MG63 (cell line): ENCODE data around the gene GSTK1. TPM values are rescaled to one million over a fixed set of nuclear protein-coding genes. Genes with fewer than 3 reads are reported as not detected.
"Not testable (repeated sequence)": the region's sequence is repeated elsewhere in the genome, so short reads cannot be mapped to it uniquely, and the experiment has no call there.

Source experiments
- DNase-seq: peaks from one replicate; pipeline ENCODE4 v3.0.0-alpha.2; 2020
- H3K27me3 ChIP-seq: fragments of 250-450 bp; sonication (Bioruptor Pico); 2 replicates; pipeline ENCODE4 v1.5.1; 2020; ENCODE audit warnings: mild to moderate bottlenecking, moderate library complexity
- H3K36me3 ChIP-seq: fragments of 250-450 bp; sonication (Bioruptor Pico); 2 replicates; pipeline ENCODE4 v1.5.1; 2020; ENCODE audit warnings: mild to moderate bottlenecking, moderate library complexity
- H3K4me3 ChIP-seq: fragments of 250-450 bp; sonication (Bioruptor Pico); 2 replicates; pipeline ENCODE4 v1.5.1; 2020; ENCODE audit warnings: mild to moderate bottlenecking, moderate library complexity
- H3K9me3 ChIP-seq: fragments of 250-450 bp; sonication (Bioruptor Pico); 2 replicates; pipeline ENCODE4 v1.5.1; 2020; ENCODE audit warnings: mild to moderate bottlenecking, moderate library complexity
- total RNA-seq: library from RNA; depleted of rRNA; stranded (reverse); fragments of >200 nt; shearing (Covaris generic); gene quantifications from 2 replicates; pipeline ENCODE4 v1.2.3, GENCODE V29; 2014; ENCODE audit warnings: low replicate concordance

GSTK1 gene
- total RNA-seq, 1 experiment from 2014 or later, result 47.3 TPM

DNA sequence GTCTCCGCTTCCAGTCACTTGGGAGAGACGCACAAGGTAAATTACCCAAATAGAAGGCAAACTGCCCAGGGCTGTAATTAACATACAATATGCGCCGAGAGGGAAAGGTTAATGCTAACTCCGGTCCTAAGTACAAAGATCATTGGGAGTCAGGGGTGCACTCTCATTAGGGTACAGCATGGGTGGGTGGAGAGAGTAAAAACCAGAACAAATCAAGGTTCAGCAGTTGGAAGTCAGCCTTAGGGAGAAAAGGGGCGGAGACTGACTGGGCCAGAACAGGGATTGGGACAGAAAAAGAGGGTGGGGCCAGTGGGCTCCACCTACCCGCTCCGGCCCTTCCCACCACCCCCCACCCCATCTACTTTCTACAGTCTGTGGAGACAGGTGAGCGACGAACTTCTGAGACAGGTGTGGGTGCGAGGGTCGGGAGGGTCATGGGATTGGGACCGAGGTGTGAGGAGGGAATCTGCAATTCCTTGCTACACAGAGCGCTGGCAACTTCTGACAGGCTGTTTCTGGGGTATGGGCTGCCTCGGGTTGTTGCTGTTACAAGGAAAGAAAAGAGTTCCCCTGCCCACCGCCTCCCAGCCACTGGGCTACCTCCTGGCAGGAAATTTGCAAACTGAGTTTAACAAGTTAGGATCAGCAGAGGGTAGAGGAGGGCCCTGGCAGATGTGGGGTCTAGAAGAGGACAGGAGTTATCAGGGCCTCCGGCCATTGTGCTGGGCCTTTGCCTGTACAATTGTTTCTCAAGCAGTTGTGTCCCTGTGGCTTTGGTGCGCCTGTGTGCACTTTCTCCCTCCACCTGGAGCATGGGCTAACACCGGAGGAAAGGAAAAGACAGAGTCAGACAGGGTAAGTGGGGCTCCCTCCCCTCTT, 21.6 kb downstream of the GSTK1 start, which contains the start of gene TMEM139:
TSS of gene TMEM139 (plus strand) at position 368 of the 879 bp plus-strand sequence. CDS start 1,000 bp downstream, outside the sequence.
- H3K27me3 ChIP-seq, result no peaks in the 10 kb centered on the region
- DNase-seq, result no peak
- H3K36me3 ChIP-seq, result no peaks in the 10 kb centered on the region; the same call in 1 of the 2 replicates
- no peak within 1 kb of the TSS for H3K4me3 ChIP-seq
- H3K9me3 ChIP-seq, result peaks cover 5% of the 10 kb centered on the region; the same call in 1 of the 2 replicates

DNA sequence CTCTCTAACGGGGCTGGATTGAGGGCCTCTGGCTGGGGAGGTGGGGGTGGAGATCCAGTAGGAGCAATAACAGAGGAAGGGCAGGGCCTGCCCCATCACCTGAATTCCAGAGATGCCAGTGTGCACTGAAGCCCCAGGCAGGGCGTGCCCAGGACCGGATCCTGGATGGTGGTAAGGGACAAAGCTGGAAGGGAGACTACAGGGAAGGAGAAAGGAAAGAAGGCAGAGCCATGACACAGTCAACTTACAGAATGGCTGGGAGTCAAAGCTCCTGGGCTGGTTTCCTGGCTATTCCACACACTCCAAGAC, 22.2 kb downstream of the GSTK1 start:
- DNase-seq, result no peak

DNA sequence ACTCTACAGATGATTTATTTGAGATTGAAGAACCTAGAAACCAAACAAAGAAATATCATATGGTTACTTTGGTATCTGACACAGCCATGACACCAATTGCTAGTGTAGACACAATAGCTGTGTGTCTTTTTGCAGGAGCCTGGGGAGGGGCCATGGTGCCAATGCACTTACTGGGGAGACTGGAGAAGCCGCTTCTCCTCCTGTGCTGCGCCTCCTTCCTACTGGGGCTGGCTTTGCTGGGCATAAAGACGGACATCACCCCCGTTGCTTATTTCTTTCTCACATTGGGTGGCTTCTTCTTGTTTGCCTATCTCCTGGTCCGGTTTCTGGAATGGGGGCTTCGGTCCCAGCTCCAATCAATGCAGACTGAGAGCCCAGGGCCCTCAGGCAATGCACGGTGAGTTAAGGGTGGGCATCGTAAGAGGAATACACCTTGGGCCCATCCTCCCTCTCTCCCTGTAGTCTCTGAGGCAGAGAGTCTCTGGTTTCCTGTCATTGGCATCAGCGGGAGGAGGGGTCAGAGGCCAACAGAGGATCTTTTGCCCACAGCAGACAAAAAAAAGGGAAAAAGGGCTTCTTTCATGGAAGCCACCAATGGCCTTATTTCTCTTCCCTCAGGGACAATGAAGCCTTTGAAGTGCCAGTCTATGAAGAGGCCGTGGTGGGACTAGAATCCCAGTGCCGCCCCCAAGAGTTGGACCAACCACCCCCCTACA, 22.7 kb downstream of the GSTK1 start:
- no peaks in the 10 kb centered on the region for H3K27me3 ChIP-seq
- H3K9me3 ChIP-seq, result peaks cover 5% of the 10 kb centered on the region; the same call in 1 of the 2 replicates
- DNase-seq, result no peak
- H3K36me3 ChIP-seq, result peaks cover 5% of the 10 kb centered on the region
- H3K4me3 ChIP-seq, result no peak overlapping the region

More for the DNA sequence above, 22.2 kb downstream of the GSTK1 start:
- H3K27me3 ChIP-seq, result no peaks in the 10 kb centered on the region
- H3K36me3 ChIP-seq, result peaks cover 2% of the 10 kb centered on the region
- peaks cover 5% of the 10 kb centered on the region; the same call in 1 of the 2 replicates for H3K9me3 ChIP-seq
- no peak overlapping the region for H3K4me3 ChIP-seq

DNA sequence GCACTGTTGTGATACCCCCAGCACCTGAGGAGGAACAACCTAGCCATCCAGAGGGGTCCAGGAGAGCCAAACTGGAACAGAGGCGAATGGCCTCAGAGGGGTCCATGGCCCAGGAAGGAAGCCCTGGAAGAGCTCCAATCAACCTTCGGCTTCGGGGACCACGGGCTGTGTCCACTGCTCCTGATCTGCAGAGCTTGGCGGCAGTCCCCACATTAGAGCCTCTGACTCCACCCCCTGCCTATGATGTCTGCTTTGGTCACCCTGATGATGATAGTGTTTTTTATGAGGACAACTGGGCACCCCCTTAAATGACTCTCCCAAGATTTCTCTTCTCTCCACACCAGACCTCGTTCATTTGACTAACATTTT, 23.3 kb downstream of the GSTK1 start:
- peaks cover 5% of the 10 kb centered on the region for H3K36me3 ChIP-seq
- H3K4me3 ChIP-seq, result no peak overlapping the region
- peaks cover 5% of the 10 kb centered on the region; the same call in 1 of the 2 replicates for H3K9me3 ChIP-seq
- no peaks in the 10 kb centered on the region for H3K27me3 ChIP-seq
- DNase-seq, result no peak

DNA sequence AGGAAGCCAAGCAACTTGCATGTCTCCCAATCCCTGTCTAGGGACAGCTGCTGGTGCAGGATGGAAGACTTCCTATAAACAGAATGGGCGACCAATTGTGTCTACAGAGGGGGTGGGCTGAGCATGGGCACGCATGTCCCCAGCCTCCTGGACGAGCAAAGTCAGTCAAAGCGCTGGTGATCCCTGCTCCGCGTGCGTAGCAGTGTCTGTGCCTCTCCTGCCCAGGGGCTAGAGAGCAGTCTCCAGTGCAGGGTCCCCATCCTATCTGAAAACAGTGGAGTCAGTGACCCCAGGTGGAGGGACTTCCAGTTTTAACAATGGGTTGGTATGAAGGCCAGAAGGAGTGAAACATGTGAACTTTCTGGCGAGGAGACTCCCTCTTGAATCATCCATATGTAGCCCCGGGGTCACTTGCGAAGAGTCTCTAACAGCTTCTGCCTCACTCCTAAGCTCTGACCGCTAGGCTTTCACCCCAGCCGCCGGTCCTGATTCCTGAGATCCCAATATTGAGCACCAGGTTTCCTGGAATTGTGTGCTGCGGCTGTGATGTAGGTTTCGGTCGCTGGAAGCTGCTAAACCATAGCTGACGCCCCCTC, 24.2 kb downstream of the GSTK1 start:
- Histone ChIP-seq H3K36me3 (peaks cover 9% of the 10 kb centered on the region), H3K27me3 (no peaks in the 10 kb centered on the region), H3K4me3 (peak overlapping the region; percentile 91), H3K9me3 (peaks cover 5% of the 10 kb centered on the region; the same call in 1 of the 2 replicates)
- DNase-seq, result no peak

DNA sequence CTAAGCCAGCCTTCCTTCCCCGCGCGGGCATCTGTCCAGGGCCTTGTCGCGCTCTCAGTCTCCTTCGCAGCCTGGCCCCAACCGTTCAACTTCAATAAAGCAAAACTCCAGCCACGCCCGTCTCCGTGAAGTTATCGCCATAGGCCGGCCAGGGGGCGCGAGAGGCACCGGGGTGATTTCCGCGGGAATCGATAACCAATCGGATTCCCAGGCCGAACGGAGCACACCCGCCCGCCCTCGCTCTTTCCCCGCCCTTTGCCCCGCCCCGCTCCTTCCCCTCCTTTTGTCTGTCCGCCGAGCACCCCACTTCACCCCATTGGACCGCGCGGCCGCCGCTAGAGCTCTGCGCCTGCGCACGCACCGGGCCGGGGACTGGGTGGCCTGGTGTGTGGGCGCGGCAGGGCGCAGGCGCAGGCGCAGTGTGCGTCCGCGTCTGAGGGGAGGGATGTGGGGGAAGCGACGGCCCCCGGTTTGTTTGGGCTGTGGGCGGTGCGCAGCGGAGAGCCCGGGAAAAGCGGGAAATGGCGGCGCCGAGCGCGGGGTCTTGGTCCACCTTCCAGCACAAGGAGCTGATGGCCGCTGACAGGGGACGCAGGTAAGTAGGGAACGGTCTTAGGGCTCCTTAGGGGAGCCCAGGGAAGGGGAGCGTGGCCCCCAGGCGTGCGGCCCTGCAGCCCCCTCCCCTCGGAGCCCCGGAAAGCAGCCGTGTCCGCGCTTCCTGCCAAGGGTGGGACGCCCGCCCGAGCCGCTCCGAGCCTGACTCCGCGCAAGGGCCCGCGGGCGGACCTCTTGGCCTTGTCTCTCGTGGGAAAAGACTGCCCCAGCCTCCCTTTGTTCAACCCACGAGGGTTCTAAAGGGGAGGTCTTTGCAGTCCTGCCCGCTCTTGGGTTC, 24.9 kb downstream of the GSTK1 start, which contains the start of gene CASP2:
TSS of gene CASP2 (plus strand) at position 417 of the 892 bp plus-strand sequence. CDS start at position 522, 105 bp downstream.
- Histone ChIP-seq H3K36me3 (peaks cover 9% of the 10 kb centered on the region), H3K4me3 (peak within 1 kb of the TSS; percentile 91), H3K27me3 (no peaks in the 10 kb centered on the region), H3K9me3 (peaks cover 5% of the 10 kb centered on the region; the same call in 1 of the 2 replicates)
- DNase-seq, result peak; percentile 94

DNA sequence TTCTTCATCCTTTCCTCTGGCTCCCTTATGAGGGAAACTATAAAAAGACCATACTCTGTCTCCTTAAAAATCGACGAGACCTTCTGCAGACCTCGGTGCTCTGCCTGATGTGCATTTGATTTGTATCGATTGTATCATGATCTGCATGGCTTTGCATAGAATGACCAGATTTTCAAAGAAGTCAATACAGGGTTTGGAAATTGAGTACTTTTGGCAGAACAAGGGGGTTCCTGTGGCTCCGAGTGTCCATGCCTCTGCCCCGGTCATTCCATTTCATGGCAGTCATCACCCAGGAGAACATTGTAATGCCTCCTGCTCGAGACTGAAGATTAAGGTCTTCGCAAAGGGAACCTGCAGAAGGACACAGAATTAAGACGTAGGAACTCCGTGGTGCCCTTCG, 25.6 kb downstream of the GSTK1 start:
- Histone ChIP-seq H3K27me3 (no peaks in the 10 kb centered on the region), H3K9me3 (peaks cover 5% of the 10 kb centered on the region; the same call in 1 of the 2 replicates), H3K4me3 (peak overlapping the region; percentile 91), H3K36me3 (peaks cover 12% of the 10 kb centered on the region)
- no peak for DNase-seq

DNA sequence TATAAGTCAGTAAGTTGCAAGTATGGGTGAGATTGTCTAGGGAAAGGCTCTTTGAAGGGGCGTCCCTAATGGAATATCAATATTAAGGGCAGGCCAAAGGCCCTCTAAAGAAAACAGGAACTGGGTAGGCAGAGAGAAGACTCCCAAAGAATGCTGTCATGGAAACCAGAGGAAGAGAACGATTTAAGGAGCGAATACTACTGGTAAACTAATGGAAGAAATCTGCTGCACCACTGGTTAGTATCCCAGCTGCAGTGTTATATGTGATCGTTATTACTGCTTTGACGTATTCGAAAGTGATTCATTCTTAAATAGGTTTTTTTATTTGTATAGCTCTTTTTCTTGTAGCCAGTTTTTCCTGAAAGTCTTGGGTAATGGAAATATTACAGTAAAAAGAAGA, 26.2 kb downstream of the GSTK1 start:
- peaks cover 5% of the 10 kb centered on the region; the same call in 1 of the 2 replicates for H3K9me3 ChIP-seq
- no peaks in the 10 kb centered on the region for H3K27me3 ChIP-seq
- H3K4me3 ChIP-seq, result peak overlapping the region; percentile 91
- no peak for DNase-seq
- H3K36me3 ChIP-seq, result peaks cover 17% of the 10 kb centered on the region

DNA sequence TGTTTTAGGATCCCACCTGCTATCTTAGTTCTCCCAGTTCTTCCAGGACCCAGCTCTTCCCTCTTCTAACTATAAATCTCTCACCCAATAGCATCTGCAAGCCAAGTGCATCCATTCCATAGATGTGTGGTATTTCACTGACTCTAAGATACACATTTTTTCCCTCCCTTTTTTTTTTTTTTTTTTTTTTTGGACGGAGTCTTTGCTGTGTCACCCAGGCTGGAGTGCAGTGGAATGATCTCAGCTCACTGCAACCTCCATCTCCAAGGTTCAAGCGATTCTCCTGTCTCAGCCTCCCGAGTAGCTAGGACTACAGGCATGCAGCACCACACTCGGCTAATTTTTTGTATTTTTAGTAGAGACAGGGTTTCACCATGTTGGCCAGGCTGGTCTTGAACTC, 26.6 kb downstream of the GSTK1 start:
- not testable (repeated sequence) for H3K9me3 ChIP-seq, DNase-seq, H3K27me3 ChIP-seq
- Histone ChIP-seq H3K36me3 (peaks cover 19% of the 10 kb centered on the region), H3K4me3 (peak overlapping the region; percentile 91)

DNA sequence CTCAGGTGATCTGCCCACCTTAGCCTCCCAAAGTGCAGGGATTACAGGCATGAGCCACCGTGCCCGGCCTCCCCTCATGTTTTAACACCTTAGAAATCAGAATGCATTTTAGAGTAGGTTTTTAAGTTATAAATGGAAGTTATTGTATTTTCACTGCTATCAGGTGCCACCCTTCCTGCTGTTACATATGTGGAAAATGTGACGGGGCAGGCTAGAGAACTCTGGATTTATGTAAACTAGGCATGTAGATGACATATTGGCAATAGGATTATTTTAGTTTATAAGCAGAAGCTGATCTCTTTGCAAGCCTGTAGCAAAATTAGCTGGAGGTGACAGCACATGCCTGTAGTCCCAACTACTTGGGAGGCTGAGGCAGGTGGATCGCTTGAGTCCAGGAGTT, 27.1 kb downstream of the GSTK1 start:
- H3K9me3 ChIP-seq, result peaks cover 5% of the 10 kb centered on the region; the same call in 1 of the 2 replicates
- H3K4me3 ChIP-seq, result no peak overlapping the region
- no peaks in the 10 kb centered on the region for H3K27me3 ChIP-seq
- peaks cover 20% of the 10 kb centered on the region for H3K36me3 ChIP-seq
- DNase-seq, result no peak

DNA sequence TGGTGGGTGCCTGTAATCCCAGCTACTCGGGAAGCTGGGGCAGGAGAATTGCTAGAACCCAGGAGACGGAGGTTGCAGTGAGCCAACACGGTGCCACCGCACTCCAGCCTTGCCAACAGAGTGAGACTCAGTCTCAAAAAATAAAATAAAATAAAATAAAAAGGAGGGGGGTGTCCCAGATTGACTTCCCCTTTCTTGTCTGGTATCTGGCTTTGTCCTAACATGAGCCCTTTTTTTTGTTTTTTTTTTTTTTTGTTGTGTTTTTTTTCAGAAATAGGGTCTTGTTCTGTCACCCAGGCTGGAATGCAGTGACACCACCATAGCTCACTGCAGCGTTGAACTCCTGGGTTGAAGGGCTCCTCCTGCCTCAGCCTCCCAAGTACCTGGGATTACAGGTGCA, 29.6 kb downstream of the GSTK1 start:
- H3K27me3 ChIP-seq, result no peaks in the 10 kb centered on the region
- peaks cover 34% of the 10 kb centered on the region for H3K36me3 ChIP-seq
- H3K9me3 ChIP-seq, result no peaks in the 10 kb centered on the region
- no peak for DNase-seq
- H3K4me3 ChIP-seq, result no peak overlapping the region

DNA sequence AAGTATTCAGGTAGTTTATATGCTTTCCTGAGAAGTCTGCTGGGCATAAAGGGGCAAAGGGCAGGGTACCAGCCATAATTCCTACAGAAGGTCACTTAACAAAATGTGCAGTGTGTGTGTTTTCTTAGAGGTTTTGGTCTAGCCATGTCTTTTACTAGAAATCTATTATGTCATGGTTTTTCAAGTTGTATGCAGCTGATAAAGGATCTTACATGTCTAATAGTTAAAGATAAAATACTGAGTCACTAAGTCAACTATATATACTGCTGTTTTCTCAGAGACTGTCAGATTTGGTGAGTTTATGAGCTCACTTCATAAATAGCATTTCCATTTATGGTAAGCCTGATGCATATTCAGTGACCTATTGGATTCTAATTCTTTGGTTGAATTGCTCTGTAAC, 32.6 kb downstream of the GSTK1 start:
- peaks cover 46% of the 10 kb centered on the region for H3K36me3 ChIP-seq

DNA sequence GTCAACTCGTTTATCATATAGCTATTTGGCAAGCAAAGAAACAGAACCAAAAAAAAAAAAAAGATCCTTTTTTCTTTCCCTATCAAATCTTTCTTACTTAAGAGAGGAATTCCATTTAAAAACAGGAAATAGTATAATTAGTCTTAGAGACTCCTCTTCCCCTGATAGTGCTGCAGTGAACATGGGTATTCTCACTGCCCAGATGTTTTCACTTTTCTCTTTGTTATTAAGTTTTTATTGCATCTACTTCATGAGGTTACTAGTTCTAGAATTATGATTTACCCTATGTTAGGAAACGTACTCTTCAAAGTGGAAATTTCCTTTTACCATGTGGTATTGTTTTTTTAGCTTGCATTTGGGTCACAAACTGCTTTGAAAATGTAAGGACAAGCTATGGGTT, 33.4 kb downstream of the GSTK1 start:
- no peaks in the 10 kb centered on the region for H3K9me3 ChIP-seq
- no peak overlapping the region for H3K4me3 ChIP-seq
- DNase-seq, result no peak
- no peaks in the 10 kb centered on the region for H3K27me3 ChIP-seq
- peaks cover 48% of the 10 kb centered on the region for H3K36me3 ChIP-seq

More for the DNA sequence above, 32.6 kb downstream of the GSTK1 start:
- Histone ChIP-seq H3K27me3 (no peaks in the 10 kb centered on the region), H3K9me3 (no peaks in the 10 kb centered on the region), H3K4me3 (no peak overlapping the region)
- no peak for DNase-seq

DNA sequence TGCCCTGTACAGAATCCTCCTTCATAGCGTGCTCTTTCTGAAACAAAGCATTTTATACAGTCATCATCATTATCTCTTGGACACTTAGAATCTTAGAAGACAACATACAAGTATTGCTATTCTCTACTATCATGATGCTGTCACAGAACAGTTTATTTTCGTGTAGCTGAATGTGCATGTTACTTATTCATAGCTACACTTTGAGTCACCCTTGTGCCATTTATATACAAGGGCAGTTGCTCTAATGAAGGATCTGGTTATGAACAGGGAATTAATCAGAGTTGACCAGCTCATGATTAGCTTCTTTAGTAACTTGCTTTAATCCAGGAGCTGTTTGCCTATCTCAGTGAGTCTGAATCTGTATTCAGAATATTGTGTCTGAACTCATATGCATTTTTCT, 36.1 kb downstream of the GSTK1 start:
- no peaks in the 10 kb centered on the region for H3K27me3 ChIP-seq
- no peak for DNase-seq
- H3K4me3 ChIP-seq, result no peak overlapping the region
- peaks cover 50% of the 10 kb centered on the region for H3K36me3 ChIP-seq
- H3K9me3 ChIP-seq, result no peaks in the 10 kb centered on the region

DNA sequence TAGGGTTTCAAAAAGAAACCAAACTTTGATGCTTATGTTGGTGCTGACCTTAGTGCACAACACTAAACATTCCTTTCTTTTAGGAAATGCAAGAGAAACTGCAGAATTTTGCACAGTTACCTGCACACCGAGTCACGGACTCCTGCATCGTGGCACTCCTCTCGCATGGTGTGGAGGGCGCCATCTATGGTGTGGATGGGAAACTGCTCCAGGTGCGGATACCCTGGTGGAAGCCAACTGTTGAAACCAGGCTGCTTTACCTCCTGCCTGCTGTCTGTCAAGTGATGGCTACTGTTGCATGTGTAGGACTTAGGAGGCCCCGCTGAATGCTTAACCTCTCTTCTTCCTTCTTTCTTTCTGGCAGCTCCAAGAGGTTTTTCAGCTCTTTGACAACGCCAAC, 36.6 kb downstream of the GSTK1 start:
- Histone ChIP-seq H3K27me3 (no peaks in the 10 kb centered on the region), H3K9me3 (no peaks in the 10 kb centered on the region), H3K36me3 (peaks cover 50% of the 10 kb centered on the region), H3K4me3 (no peak overlapping the region)
- no peak for DNase-seq
